ENCODE measurements around the gene MYZAP.

The MYZAP gene, protein sequence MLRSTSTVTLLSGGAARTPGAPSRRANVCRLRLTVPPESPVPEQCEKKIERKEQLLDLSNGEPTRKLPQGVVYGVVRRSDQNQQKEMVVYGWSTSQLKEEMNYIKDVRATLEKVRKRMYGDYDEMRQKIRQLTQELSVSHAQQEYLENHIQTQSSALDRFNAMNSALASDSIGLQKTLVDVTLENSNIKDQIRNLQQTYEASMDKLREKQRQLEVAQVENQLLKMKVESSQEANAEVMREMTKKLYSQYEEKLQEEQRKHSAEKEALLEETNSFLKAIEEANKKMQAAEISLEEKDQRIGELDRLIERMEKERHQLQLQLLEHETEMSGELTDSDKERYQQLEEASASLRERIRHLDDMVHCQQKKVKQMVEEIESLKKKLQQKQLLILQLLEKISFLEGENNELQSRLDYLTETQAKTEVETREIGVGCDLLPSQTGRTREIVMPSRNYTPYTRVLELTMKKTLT

DNA sequence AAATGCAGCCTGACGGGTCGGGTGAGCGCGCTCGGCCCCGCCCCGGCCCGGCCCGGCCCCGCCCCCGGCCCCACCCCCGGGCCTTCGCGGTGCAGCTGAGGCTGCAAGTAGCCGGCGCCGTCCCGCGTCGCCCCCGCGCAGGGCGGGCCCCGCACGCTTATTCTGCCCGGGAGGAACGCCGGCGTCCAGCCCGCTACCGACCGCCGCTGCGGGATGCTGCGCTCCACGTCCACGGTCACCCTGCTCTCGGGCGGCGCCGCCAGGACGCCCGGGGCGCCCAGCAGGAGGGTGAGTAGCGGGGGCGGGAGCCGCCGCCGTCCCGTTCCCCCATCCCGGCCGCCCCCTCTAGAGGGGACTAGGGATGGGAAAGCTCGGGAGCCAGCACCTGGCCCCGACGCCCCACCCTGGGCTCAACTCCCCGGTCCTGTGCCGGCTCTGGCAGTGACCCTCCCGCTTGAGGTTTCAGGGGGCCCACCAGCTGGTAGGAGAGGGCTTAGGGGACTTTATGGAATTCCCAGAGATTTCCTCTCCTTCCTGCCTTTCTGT is at the start of gene MYZAP:
Gene MYZAP, plus strand, starts transcription at position 83 of the 546 bp plus-strand sequence. Its CDS starts 131 bp downstream, at position 214.
- TF ChIP-seq, protein P1, sequence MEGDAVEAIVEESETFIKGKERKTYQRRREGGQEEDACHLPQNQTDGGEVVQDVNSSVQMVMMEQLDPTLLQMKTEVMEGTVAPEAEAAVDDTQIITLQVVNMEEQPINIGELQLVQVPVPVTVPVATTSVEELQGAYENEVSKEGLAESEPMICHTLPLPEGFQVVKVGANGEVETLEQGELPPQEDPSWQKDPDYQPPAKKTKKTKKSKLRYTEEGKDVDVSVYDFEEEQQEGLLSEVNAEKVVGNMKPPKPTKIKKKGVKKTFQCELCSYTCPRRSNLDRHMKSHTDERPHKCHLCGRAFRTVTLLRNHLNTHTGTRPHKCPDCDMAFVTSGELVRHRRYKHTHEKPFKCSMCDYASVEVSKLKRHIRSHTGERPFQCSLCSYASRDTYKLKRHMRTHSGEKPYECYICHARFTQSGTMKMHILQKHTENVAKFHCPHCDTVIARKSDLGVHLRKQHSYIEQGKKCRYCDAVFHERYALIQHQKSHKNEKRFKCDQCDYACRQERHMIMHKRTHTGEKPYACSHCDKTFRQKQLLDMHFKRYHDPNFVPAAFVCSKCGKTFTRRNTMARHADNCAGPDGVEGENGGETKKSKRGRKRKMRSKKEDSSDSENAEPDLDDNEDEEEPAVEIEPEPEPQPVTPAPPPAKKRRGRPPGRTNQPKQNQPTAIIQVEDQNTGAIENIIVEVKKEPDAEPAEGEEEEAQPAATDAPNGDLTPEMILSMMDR (IDR thresholded peaks at IDR 0.05; ENCODE audit: low read depth, low read length): no peak
- peak; percentile 14 to 24 for DNase-seq (ENCODE audit: low read depth in 2 of 2)
- peak within 1 kb of the TSS; percentile 48 to 54 for H3K4me3 ChIP-seq (replicated peaks in 1 of 2; ENCODE audit: low read depth in 2 of 2, low read length in 2 of 2)

DNA sequence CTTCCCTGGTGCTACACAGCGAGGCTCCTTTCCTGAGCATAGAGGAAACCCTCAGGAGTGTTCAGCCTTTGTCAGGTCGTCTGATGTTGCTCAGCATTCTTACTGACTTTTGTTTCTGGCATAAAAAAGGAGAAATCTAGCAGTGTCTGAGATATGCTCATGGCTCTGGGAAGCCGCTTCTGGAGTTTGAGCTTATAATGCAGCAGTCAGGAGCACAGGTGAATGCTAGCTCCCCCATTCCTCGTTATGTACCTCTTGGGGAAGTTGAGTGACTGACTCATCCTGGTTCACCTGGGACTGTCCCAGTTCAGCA is 49.2 kb upstream of the MYZAP start:
- TF ChIP-seq, protein P1 (IDR thresholded peaks at IDR 0.05; ENCODE audit: low read depth, low read length): no peak
- H3K4me3 ChIP-seq (replicated peaks in 1 of 2; ENCODE audit: low read depth in 2 of 2, low read length in 2 of 2): no peak overlapping the region
- DNase-seq (ENCODE audit: low read depth in 2 of 2): no peak

DNA sequence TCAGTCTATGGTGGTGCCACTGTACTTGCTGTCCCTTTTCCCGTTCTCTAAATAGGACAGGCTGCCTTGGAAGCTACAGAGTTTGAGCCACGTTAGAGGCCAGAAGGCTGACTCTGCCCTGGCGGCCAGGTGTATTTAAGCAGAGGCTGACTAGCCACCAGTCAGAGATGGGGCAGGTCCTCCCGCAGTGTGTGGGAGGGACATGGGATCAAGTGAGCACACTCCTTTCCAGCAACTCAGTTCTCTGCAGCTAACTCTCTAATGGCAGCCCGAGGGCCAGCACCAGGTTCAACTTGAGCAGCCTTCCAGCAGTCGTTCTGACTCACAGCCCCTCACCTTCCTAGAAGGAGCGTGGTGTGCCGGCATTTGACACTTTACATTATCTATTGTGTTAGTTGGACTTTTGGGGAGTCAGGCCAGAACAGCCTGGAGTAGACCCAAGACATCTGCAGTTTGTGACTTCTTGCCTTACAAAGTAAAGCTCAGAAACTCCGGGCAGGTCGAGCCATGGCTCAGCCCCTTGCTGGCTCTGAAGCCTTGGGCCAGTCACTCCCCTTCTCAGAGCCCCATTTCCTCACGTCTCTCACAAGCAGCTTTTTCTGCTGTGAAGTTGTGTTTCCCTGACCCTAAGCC is 46.7 kb upstream of the MYZAP start:
- no peak overlapping the region for H3K4me3 ChIP-seq (replicated peaks in 1 of 2; ENCODE audit: low read depth in 2 of 2, low read length in 2 of 2)
- DNase-seq (ENCODE audit: low read depth in 2 of 2): no peak
- TF ChIP-seq, protein P1 (IDR thresholded peaks at IDR 0.05; ENCODE audit: low read depth, low read length): no peak

DNA sequence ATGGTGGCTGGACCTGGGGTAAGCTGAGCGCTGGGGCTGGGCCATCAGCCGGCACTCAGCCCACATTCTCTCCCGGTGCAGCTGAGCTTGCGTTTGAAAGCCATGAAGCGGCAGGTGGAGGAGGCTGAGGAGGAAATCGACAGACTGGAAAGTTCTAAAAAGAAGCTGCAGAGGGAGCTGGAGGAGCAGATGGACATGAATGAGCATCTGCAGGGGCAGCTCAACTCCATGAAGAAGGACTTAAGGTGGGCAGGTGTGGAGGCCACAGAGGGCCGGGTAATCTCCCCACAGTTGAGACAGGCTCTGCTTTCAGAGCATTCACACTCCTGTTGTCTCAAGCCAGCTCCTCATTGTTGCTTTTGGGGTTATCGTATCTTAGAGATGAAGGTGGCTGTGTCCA is 45.7 kb upstream of the MYZAP start:
- TF ChIP-seq, protein P1 (IDR thresholded peaks at IDR 0.05; ENCODE audit: low read depth, low read length): no peak
- no peak for DNase-seq (ENCODE audit: low read depth in 2 of 2)
- no peak overlapping the region for H3K4me3 ChIP-seq (replicated peaks in 1 of 2; ENCODE audit: low read depth in 2 of 2, low read length in 2 of 2)

GRCh38 chr15:57547243-57547755 is 44.4 kb upstream of the MYZAP start:
- TF ChIP-seq, protein P1 (IDR thresholded peaks at IDR 0.05; ENCODE audit: low read depth, low read length): no peak
- no peak for DNase-seq (ENCODE audit: low read depth in 2 of 2)
- H3K4me3 ChIP-seq (replicated peaks in 1 of 2; ENCODE audit: low read depth in 2 of 2, low read length in 2 of 2): no peak overlapping the region

DNA sequence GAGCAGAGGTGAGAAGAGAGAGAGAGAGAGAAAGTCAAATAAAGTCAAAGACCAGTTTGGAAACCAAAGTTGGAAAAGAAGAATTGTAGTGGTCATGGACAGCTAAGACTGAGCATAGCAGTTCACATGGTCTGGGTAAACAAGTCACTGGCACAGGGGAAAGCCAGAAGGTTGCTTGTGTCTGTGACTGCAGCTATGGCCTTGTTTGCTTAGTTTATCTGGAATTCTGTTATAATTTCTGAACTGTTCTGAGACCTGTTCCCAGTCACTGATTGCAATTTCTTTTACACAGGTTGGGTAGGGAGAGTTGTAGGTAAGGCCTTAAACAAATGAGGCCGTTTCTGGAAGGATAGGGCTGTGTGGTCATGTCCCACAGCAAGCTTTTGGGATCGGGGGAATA is 43.4 kb upstream of the MYZAP start:
- DNase-seq (ENCODE audit: low read depth in 2 of 2): no peak
- no peak overlapping the region for H3K4me3 ChIP-seq (replicated peaks in 1 of 2; ENCODE audit: low read depth in 2 of 2, low read length in 2 of 2)
- TF ChIP-seq, protein P1 (IDR thresholded peaks at IDR 0.05; ENCODE audit: low read depth, low read length): no peak

Measured in cardiac fibroblast (primary cell).